ENCODE data around the gene EPO.
"Not testable (repeated sequence)": the region's sequence is repeated elsewhere in the genome, so short reads cannot be mapped to it uniquely, and the experiment has no call there.

Gene EPO

DNA sequence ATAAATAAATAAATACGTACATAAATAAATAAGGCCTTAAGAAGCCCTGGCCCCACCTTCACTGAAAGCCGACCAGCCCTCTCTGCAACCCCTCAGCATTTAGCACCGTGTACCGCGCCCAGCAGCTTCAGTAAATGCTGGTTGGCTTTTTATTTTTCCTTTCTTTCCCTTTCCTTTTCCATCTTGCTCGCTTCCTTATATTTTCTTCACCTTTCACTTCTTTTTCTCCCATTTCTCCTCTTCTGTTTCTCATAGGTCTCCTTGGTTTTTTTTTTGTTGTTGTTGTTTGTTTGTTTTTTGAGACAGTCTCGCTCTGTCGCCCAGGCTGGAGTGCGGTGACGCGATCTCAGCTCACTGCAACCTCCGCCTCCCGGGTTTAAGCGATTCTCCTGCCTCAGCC lies 24.3 kb downstream of the EPO start:
- no peak overlapping the region for H3K27ac ChIP-seq (ENCODE audit: low read depth, low read length, severe bottlenecking)
- 93% methylated on average over 4 of the region's 14 CpGs; no CpG with 5 or more reads in 1 of the 2 experiments for WGBS, 2 experiments (ENCODE audit: insufficient coverage in 2 of 2)
- no peak overlapping the region for H3K4me3 ChIP-seq (ENCODE audit: extremely low read depth, insufficient read depth, low read length, poor library complexity, severe bottlenecking)
- H3K36me3 ChIP-seq (ENCODE audit: control insufficient read depth, insufficient read depth, low read length), result no peaks in the 10 kb centered on the region
- H3K9me3 ChIP-seq (ENCODE audit: control insufficient read depth, low read length), result no peaks in the 10 kb centered on the region
- no peaks in the 10 kb centered on the region for H3K4me1 ChIP-seq (ENCODE audit: control insufficient read depth, insufficient read depth, low read length, poor library complexity, severe bottlenecking)

DNA sequence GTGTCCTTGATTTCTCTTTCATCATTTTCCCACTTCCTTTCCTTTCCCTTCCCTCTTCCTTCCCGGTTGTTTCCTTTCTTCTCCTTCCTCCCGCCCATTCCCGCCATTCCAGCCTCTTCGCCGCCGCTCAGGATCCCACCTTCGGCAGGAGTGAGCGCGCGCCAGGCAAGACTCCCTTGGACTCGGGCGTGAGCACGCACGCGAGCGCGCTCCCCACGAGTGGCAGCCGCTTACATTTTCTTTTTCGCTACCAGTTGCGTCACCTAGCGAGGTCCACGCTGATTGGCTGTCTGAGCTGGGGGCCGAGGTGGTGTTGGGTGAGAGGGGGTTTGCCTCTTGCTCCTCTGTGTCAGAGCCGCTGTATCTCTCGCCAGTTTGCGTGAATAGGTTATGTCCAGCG lies 24.9 kb downstream of the EPO start:
- Histone ChIP-seq H3K27ac (ENCODE audit: low read depth, low read length, severe bottlenecking) (no peak overlapping the region), H3K4me3 (ENCODE audit: extremely low read depth, insufficient read depth, low read length, poor library complexity, severe bottlenecking) (no peak overlapping the region)
- WGBS, 2 experiments (ENCODE audit: insufficient coverage in 2 of 2), result 91 to 96% methylated on average over 10 to 22 of the region's 28 CpGs

GRCh38 chr7:100752994-100753393 lies 32.7 kb downstream of the EPO start:
- WGBS, 2 experiments (ENCODE audit: insufficient coverage in 2 of 2), result 85 to 90% methylated on average over 2 to 5 of the region's 5 CpGs
- Histone ChIP-seq H3K36me3 (ENCODE audit: control insufficient read depth, insufficient read depth, low read length) (no peaks in the 10 kb centered on the region), H3K4me1 (ENCODE audit: control insufficient read depth, insufficient read depth, low read length, poor library complexity, severe bottlenecking) (no peaks in the 10 kb centered on the region), H3K27ac (ENCODE audit: low read depth, low read length, severe bottlenecking) (no peak overlapping the region), H3K4me3 (ENCODE audit: extremely low read depth, insufficient read depth, low read length, poor library complexity, severe bottlenecking) (no peak overlapping the region), H3K9me3 (ENCODE audit: control insufficient read depth, low read length) (no peaks in the 10 kb centered on the region)

More for the DNA sequence above, 24.9 kb downstream of the EPO start:
- no peaks in the 10 kb centered on the region for H3K9me3 ChIP-seq (ENCODE audit: control insufficient read depth, low read length)
- H3K36me3 ChIP-seq (ENCODE audit: control insufficient read depth, insufficient read depth, low read length), result no peaks in the 10 kb centered on the region
- no peaks in the 10 kb centered on the region for H3K4me1 ChIP-seq (ENCODE audit: control insufficient read depth, insufficient read depth, low read length, poor library complexity, severe bottlenecking)

- no peaks in the 10 kb centered on the region for H3K9me3 ChIP-seq (ENCODE audit: control insufficient read depth, low read length)
- no peak overlapping the region for H3K4me3 ChIP-seq (ENCODE audit: extremely low read depth, insufficient read depth, low read length, poor library complexity, severe bottlenecking)
- no peak overlapping the region for H3K27ac ChIP-seq (ENCODE audit: low read depth, low read length, severe bottlenecking)
- no peaks in the 10 kb centered on the region for H3K36me3 ChIP-seq (ENCODE audit: control insufficient read depth, insufficient read depth, low read length)
- 88 to 100% methylated on average over 2 of the region's 3 CpGs for whole genome bisulfite sequencing, 2 experiments (ENCODE audit: insufficient coverage in 2 of 2)
- no peaks in the 10 kb centered on the region for H3K4me1 ChIP-seq (ENCODE audit: control insufficient read depth, insufficient read depth, low read length, poor library complexity, severe bottlenecking)
These were observed 33.5 kb downstream of the EPO start for GRCh38 chr7:100753750-100754149.

DNA sequence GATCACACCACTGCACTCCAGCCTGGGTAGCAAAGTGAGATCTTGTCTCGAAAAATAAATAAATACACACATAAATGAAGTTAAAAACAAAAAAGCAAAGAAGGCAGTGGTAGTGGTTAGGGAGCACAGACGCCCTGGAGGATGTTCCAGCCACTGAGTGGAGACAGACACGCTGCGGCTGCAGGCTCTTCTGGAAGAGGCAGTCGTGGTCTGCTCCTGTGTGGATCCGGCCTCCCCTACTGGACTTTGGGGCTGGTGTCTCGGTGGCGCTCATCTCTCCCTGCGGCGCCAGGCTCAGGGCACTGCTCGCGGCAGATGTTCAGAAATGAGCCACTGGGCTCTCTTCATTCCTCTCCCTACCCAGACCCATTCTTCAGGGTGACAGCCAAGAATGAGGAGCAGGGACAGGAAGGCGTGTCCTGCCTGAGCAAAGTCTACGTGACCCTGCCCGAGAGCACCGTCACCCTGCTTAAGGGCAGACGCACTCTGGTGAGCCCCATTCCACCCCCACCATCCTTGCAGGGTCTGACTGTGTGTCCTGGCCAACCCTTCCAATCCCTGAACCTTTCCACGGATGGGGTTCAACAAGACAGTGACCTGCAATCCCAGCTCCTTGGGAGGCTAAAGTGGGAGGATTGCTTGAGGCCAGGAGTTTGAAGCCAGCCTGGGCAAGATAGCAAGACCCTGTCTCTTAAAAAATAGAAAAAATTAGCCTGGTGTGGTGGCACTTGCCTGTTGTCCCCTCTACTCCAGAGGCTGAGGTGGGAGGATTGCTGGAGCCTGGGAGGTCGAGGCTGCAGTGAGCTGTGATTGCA lies 39.3 kb downstream of the EPO start:
- Histone ChIP-seq H3K4me1 (ENCODE audit: control insufficient read depth, insufficient read depth, low read length, poor library complexity, severe bottlenecking) (no peaks in the 10 kb centered on the region), H3K9me3 (ENCODE audit: control insufficient read depth, low read length) (no peaks in the 10 kb centered on the region), H3K36me3 (ENCODE audit: control insufficient read depth, insufficient read depth, low read length) (no peaks in the 10 kb centered on the region), H3K27ac (ENCODE audit: low read depth, low read length, severe bottlenecking) (no peak overlapping the region), H3K4me3 (ENCODE audit: extremely low read depth, insufficient read depth, low read length, poor library complexity, severe bottlenecking) (no peak overlapping the region)
- 89 to 93% methylated on average over 16 of the region's 19 CpGs for WGBS, 2 experiments (ENCODE audit: insufficient coverage in 2 of 2)

GRCh38 chr7:100762841-100763240 lies 42.6 kb downstream of the EPO start:
- not testable (repeated sequence) for H3K9me3 ChIP-seq (ENCODE audit: control insufficient read depth, low read length); H3K27ac ChIP-seq (ENCODE audit: low read depth, low read length, severe bottlenecking); H3K4me3 ChIP-seq (ENCODE audit: extremely low read depth, insufficient read depth, low read length, poor library complexity, severe bottlenecking); H3K4me1 ChIP-seq (ENCODE audit: control insufficient read depth, insufficient read depth, low read length, poor library complexity, severe bottlenecking); H3K36me3 ChIP-seq (ENCODE audit: control insufficient read depth, insufficient read depth, low read length)
- 93 to 98% methylated on average over 3 to 4 of the region's 5 CpGs for WGBS, 2 experiments (ENCODE audit: insufficient coverage in 2 of 2)

DNA sequence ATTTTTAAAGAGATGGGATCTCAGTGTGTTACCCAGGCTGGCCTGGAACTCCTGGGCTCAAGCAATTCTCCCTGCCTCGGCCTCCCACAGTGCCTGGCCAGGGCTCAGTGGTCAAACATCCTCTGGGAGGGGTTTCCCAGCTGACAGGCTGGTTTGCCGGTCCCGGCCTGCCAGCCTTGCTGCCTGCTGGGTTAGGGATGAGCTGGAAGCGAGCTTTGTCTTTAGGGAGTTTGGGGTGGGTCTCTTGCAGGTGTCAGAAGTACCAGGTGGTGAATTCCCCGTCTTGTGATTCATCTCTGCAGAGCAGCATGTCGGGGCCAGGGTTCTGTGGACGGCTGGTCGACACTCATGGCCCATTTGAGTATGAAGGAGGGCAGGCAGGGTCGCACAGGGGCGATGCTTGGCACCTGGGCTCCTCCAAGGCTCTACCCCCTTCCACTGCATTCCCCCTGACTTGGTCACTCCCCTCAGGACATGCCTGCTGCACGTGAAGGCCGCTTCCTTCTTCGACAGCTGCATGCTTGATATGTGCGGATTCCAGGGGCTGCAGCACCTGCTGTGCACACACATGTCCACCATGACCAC lies 43.4 kb downstream of the EPO start:
- Histone ChIP-seq H3K27ac (ENCODE audit: low read depth, low read length, severe bottlenecking) (no peak overlapping the region), H3K9me3 (ENCODE audit: control insufficient read depth, low read length) (no peaks in the 10 kb centered on the region), H3K4me3 (ENCODE audit: extremely low read depth, insufficient read depth, low read length, poor library complexity, severe bottlenecking) (no peak overlapping the region), H3K36me3 (ENCODE audit: control insufficient read depth, insufficient read depth, low read length) (no peaks in the 10 kb centered on the region), H3K4me1 (ENCODE audit: control insufficient read depth, insufficient read depth, low read length, poor library complexity, severe bottlenecking) (no peaks in the 10 kb centered on the region)
- 64 to 77% methylated on average over 11 to 14 of the region's 14 CpGs for WGBS, 2 experiments (ENCODE audit: insufficient coverage in 2 of 2)

DNA sequence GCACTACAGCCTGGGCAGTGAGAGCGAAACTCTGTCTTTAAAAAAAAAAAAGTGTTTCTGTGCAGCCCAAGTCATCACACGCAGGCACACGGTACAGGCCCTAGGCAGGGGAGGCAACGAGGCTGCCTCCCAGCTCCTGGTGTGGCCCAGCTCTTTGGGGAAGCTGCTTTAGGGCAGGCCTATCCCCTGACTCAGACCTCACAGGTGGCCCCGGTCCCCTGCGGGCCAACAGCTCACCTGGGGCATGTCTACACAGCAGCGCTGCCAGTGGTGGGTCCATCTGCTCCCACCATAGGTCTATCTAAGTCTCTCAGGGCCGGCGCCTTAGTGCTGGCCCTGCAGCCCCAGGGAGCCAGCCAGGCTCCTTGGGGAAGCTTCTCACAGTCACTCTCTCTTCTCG lies 44.6 kb downstream of the EPO start:
- no peak overlapping the region for H3K4me3 ChIP-seq (ENCODE audit: extremely low read depth, insufficient read depth, low read length, poor library complexity, severe bottlenecking)
- H3K4me1 ChIP-seq (ENCODE audit: control insufficient read depth, insufficient read depth, low read length, poor library complexity, severe bottlenecking), result no peaks in the 10 kb centered on the region
- no peak overlapping the region for H3K27ac ChIP-seq (ENCODE audit: low read depth, low read length, severe bottlenecking)
- WGBS, 2 experiments (ENCODE audit: insufficient coverage in 2 of 2), result 81 to 88% methylated on average over 7 to 10 of the region's 10 CpGs
- H3K36me3 ChIP-seq (ENCODE audit: control insufficient read depth, insufficient read depth, low read length), result no peaks in the 10 kb centered on the region
- H3K9me3 ChIP-seq (ENCODE audit: control insufficient read depth, low read length), result no peaks in the 10 kb centered on the region

GRCh38 chr7:100765250-100765649 lies 45.0 kb downstream of the EPO start:
- no peak overlapping the region for H3K27ac ChIP-seq (ENCODE audit: low read depth, low read length, severe bottlenecking)
- 90 to 95% methylated on average over 15 to 16 of the region's 16 CpGs for WGBS, 2 experiments (ENCODE audit: insufficient coverage in 2 of 2)

DNA sequence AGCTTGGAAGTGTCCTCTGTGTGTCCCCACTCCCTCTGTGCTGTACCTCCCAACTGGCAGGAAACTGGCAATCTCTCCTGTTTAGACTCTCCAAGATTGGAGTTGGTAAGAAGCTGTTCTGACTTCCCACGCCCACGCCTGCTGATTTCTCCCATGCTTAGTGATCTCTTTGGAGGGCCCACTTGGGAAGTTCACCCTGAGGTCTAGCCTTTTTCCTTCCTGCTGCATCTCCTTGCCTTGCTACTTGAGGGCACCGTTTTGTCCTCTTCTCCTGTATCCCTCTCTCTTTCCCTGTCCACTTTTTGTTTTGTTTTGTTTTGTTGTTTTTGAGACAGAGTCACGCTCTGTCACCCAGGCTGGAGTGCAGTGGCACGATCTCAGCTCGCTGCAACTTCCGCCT lies 48.5 kb downstream of the EPO start:
- Histone ChIP-seq H3K9me3 (ENCODE audit: control insufficient read depth, low read length) (no peaks in the 10 kb centered on the region), H3K4me3 (ENCODE audit: extremely low read depth, insufficient read depth, low read length, poor library complexity, severe bottlenecking) (no peak overlapping the region), H3K4me1 (ENCODE audit: control insufficient read depth, insufficient read depth, low read length, poor library complexity, severe bottlenecking) (no peaks in the 10 kb centered on the region), H3K27ac (ENCODE audit: low read depth, low read length, severe bottlenecking) (no peak overlapping the region), H3K36me3 (ENCODE audit: control insufficient read depth, insufficient read depth, low read length) (no peaks in the 10 kb centered on the region)
- WGBS, 2 experiments (ENCODE audit: insufficient coverage in 2 of 2), result 91 to 94% methylated on average over 6 of the region's 7 CpGs

More at GRCh38 chr7:100765250-100765649, 45.0 kb downstream of the EPO start:
- Histone ChIP-seq H3K4me3 (ENCODE audit: extremely low read depth, insufficient read depth, low read length, poor library complexity, severe bottlenecking) (no peak overlapping the region), H3K36me3 (ENCODE audit: control insufficient read depth, insufficient read depth, low read length) (no peaks in the 10 kb centered on the region), H3K9me3 (ENCODE audit: control insufficient read depth, low read length) (no peaks in the 10 kb centered on the region), H3K4me1 (ENCODE audit: control insufficient read depth, insufficient read depth, low read length, poor library complexity, severe bottlenecking) (no peaks in the 10 kb centered on the region)
